Keratinocyte (primary cell): ENCODE data around the gene GLCE.

Experiments
- CTCF ChIP-seq, 3 experiments: IDR thresholded peaks in 1 of 3; conservative IDR thresholded peaks in 1 of 3; optimal IDR thresholded peaks in 1 of 3; 2 replicates in 2 of 3; 3 replicates in 1 of 3; pipeline versions ENCODE3 to v1.5.1; 2011; ENCODE audit warnings: low read length in 3 of 3, mild to moderate bottlenecking in 3 of 3, moderate library complexity in 2 of 3, control low read depth in 1 of 3, inconsistent platforms in 1 of 3; ENCODE audit not compliant: insufficient read depth in 2 of 3; ENCODE audit errors: extremely low read depth in 1 of 3
- EZH2 ChIP-seq: IDR thresholded peaks from one replicate; pipeline ENCODE4 v1.6.1; 2012; ENCODE audit warnings: inconsistent platforms, mild to moderate bottlenecking, low read length, moderate library complexity

- no peak for TF ChIP-seq CTCF (optimal IDR thresholded peaks at IDR 0.05 in 1 of 3, IDR thresholded peaks at IDR 0.05 in 1 of 3, conservative IDR thresholded peaks at IDR 0.05 in 1 of 3; ENCODE audit: extremely low read depth in 1 of 3, insufficient read depth in 2 of 3, low read length in 3 of 3)
- no peak for TF ChIP-seq EZH2
Measured at GRCh38 chr15:69288531-69289341, 128.3 kb downstream of the GLCE start.
